GM13976 (cell line): ENCODE data around the gene RAB11A.
A peak's percentile ranks its signal among the peaks of the same experiment; 100 is the strongest.

Experiments
- DNase-seq: peaks from one replicate; pipeline ENCODE4 v3.0.0; 2012; ENCODE audit warnings: low spot score
- CTCF ChIP-seq: IDR thresholded peaks from 2 replicates; pipeline ENCODE4 v1.5.1; 2012; ENCODE audit warnings: borderline replicate concordance, mild to moderate bottlenecking; ENCODE audit not compliant: insufficient read depth; ENCODE audit errors: extremely low read depth, missing control alignments, control extremely low read depth
- in situ Hi-C: fragments of 300-500 bp; cut with MboI; formaldehyde crosslinking; loops from one replicate; pipeline ENCODE4 v1.12.0; 2022; ENCODE audit warnings: low sequenced_read_pairs, mixed read lengths, inconsistent platforms; ENCODE audit not compliant: unreplicated experiment

Gene RAB11A

GRCh38 chr15:65869126-65869953, at the start of gene RAB11A:
Gene RAB11A, plus strand, starts transcription at chr15:65869491. Its CDS starts 95 bp downstream, at chr15:65869586.
- in situ Hi-C loops: no loop called here
- peak; percentile 58 for TF ChIP-seq CTCF
- DNase-seq: peak; percentile 97

GRCh38 chr15:65819563-65819960, 49.7 kb upstream of the RAB11A start:
- DNase-seq: no peak
- in situ Hi-C loops: no loop called here
- TF ChIP-seq CTCF: no peak

- DNase-seq: no peak
- TF ChIP-seq CTCF: no peak
- in situ Hi-C loops: no loop called here
These were observed 48.2 kb upstream of the RAB11A start for GRCh38 chr15:65821070-65821469.

- in situ Hi-C loops: no loop called here
- TF ChIP-seq CTCF: no peak
- no peak for DNase-seq
These were observed 47.0 kb upstream of the RAB11A start for GRCh38 chr15:65822316-65822715.

GRCh38 chr15:65824031-65824743, 45.1 kb upstream of the RAB11A start:
- in situ Hi-C loops: no loop called here
- DNase-seq: no peak
- TF ChIP-seq CTCF: peak; percentile 18

GRCh38 chr15:65824941-65825544, 44.2 kb upstream of the RAB11A start:
- DNase-seq: no peak
- no peak for TF ChIP-seq CTCF
- in situ Hi-C loops: no loop called here
